OCI-LY1 (cell line): ENCODE measurements around the gene TMEFF2.

ENCODE experiments used
- H2AFZ ChIP-seq: fragments of 200-600 bp; sonication (generic), shearing (Covaris generic); 2 replicates; pipeline ENCODE4 v1.6.0; 2014; ENCODE audit warnings: antibody characterized with exemption, mild to moderate bottlenecking, low read length
- H3F3A ChIP-seq: fragments of 200-600 bp; sonication (generic), shearing (Covaris generic); 2 replicates; pipeline ENCODE4 v1.6.0; 2014; ENCODE audit warnings: mild to moderate bottlenecking, antibody characterized with exemption, low read length, moderate library complexity; ENCODE audit not compliant: insufficient read depth
- H3K27ac ChIP-seq: fragments of 200-600 bp; sonication (generic); 2 replicates; pipeline ENCODE4 v1.5.1; 2014; ENCODE audit warnings: low read length, mixed run types, mild to moderate bottlenecking, low read depth; ENCODE audit not compliant: poor library complexity, severe bottlenecking
- H3K27me3 ChIP-seq: fragments of 200-600 bp; sonication (generic); 2 replicates; pipeline ENCODE4 v1.6.0; 2014; ENCODE audit warnings: antibody characterized with exemption, mild to moderate bottlenecking, low read length, moderate library complexity; ENCODE audit not compliant: insufficient read depth
- H3K36me3 ChIP-seq: fragments of 200-600 bp; sonication (generic); 2 replicates; pipeline ENCODE4 v1.6.1; 2014; ENCODE audit warnings: mild to moderate bottlenecking, antibody characterized with exemption, low read length, moderate library complexity, mixed read lengths; ENCODE audit not compliant: insufficient read depth
- H3K4me1 ChIP-seq: fragments of 200-600 bp; sonication (generic); 2 replicates; pipeline ENCODE4 v1.5.1; 2014; ENCODE audit warnings: mild to moderate bottlenecking, low read length, moderate library complexity; ENCODE audit not compliant: insufficient read depth, severe bottlenecking
- H3K4me2 ChIP-seq: fragments of 200-600 bp; sonication (generic), shearing (Covaris generic); 2 replicates; pipeline ENCODE4 v1.6.1; 2014; ENCODE audit warnings: low read length
- H3K4me3 ChIP-seq: fragments of 200-600 bp; sonication (generic); 2 replicates; pipeline ENCODE4 v1.5.1; 2014; ENCODE audit warnings: low read length, low read depth, mild to moderate bottlenecking, mixed read lengths; ENCODE audit not compliant: poor library complexity, severe bottlenecking
- H3K79me2 ChIP-seq: fragments of 200-600 bp; shearing (Covaris generic); 2 replicates; pipeline ENCODE4 v1.6.1; 2016; ENCODE audit warnings: mixed run types, low read length, mixed read lengths; ENCODE audit not compliant: insufficient read depth
- H3K9ac ChIP-seq: fragments of 200-600 bp; sonication (generic), shearing (Covaris generic); 2 replicates; pipeline ENCODE4 v1.6.1; 2014; ENCODE audit warnings: mild to moderate bottlenecking, low read length, mixed read lengths
- H3K9me2 ChIP-seq: fragments of 200-600 bp; sonication (generic), shearing (Covaris generic); 2 replicates; pipeline ENCODE4 v1.6.1; 2014; ENCODE audit warnings: low read depth, mild to moderate bottlenecking, low read length, mixed read lengths
- H3K9me3 ChIP-seq: fragments of 200-600 bp; shearing (Covaris generic); 2 replicates; pipeline ENCODE4 v1.6.1; 2014; ENCODE audit warnings: low read length, mixed read lengths
- H4K20me1 ChIP-seq: fragments of 200-600 bp; sonication (generic), shearing (Covaris generic); 2 replicates; pipeline ENCODE4 v1.6.0; 2016; ENCODE audit warnings: mild to moderate bottlenecking, low read length; ENCODE audit not compliant: insufficient read depth
- CTCF ChIP-seq: fragments of 200-600 bp; sonication (generic), shearing (Covaris generic); IDR thresholded peaks from 2 replicates; pipeline ENCODE4 v1.5.1; 2017; ENCODE audit warnings: mild to moderate bottlenecking, antibody characterized with exemption, low read length, moderate library complexity, mixed read lengths
- EZH2 ChIP-seq: fragments of 200-600 bp; sonication (generic), shearing (Covaris generic); IDR thresholded peaks from 2 replicates; pipeline ENCODE4 v1.8.0; 2017; ENCODE audit warnings: borderline replicate concordance, mixed run types, mild to moderate bottlenecking, antibody characterized with exemption, low read length, moderate library complexity, mixed read lengths

Gene TMEFF2

GRCh38 chr2:192026059-192026824, 168.5 kb downstream of the TMEFF2 start:
- no peaks in the 10 kb centered on the region for H3K79me2 ChIP-seq
- TF ChIP-seq EZH2 (no peak), CTCF (no peak)
- H2AFZ ChIP-seq, result no peak overlapping the region
- no peaks in the 10 kb centered on the region for H3K9me2 ChIP-seq
- H4K20me1 ChIP-seq, result no peaks in the 10 kb centered on the region
- no peak overlapping the region for H3K27ac ChIP-seq
- no peak overlapping the region for H3K4me3 ChIP-seq
- H3K9ac ChIP-seq, result no peak overlapping the region
- no peaks in the 10 kb centered on the region for H3K27me3 ChIP-seq
- H3K36me3 ChIP-seq, result no peaks in the 10 kb centered on the region
- H3K4me2 ChIP-seq, result no peak overlapping the region
- no peaks in the 10 kb centered on the region for H3K4me1 ChIP-seq
- H3F3A ChIP-seq, result no peaks in the 10 kb centered on the region
- H3K9me3 ChIP-seq, result no peaks in the 10 kb centered on the region

- H4K20me1 ChIP-seq, result no peaks in the 10 kb centered on the region
- H3K4me2 ChIP-seq, result no peak overlapping the region
- no peaks in the 10 kb centered on the region for H3K36me3 ChIP-seq
- H3K4me1 ChIP-seq, result no peaks in the 10 kb centered on the region
- no peaks in the 10 kb centered on the region for H3K79me2 ChIP-seq
- no peaks in the 10 kb centered on the region for H3F3A ChIP-seq
- TF ChIP-seq EZH2 (no peak), CTCF (no peak)
- no peak overlapping the region for H3K27ac ChIP-seq
- no peak overlapping the region for H2AFZ ChIP-seq
- no peaks in the 10 kb centered on the region for H3K27me3 ChIP-seq
- H3K9me2 ChIP-seq, result no peaks in the 10 kb centered on the region
- H3K9me3 ChIP-seq, result no peaks in the 10 kb centered on the region
- H3K9ac ChIP-seq, result no peak overlapping the region
- no peak overlapping the region for H3K4me3 ChIP-seq
Observed at GRCh38 chr2:192025637-192026036, 169.1 kb downstream of the TMEFF2 start.

GRCh38 chr2:192023006-192023405, 171.7 kb downstream of the TMEFF2 start:
- H3K9me2 ChIP-seq, result no peaks in the 10 kb centered on the region
- no peak overlapping the region for H2AFZ ChIP-seq
- no peaks in the 10 kb centered on the region for H3K79me2 ChIP-seq
- no peak overlapping the region for H3K27ac ChIP-seq
- H3K4me2 ChIP-seq, result no peak overlapping the region
- no peaks in the 10 kb centered on the region for H3F3A ChIP-seq
- H3K4me1 ChIP-seq, result no peaks in the 10 kb centered on the region
- H3K9me3 ChIP-seq, result no peaks in the 10 kb centered on the region
- H3K9ac ChIP-seq, result no peak overlapping the region
- H3K36me3 ChIP-seq, result no peaks in the 10 kb centered on the region
- TF ChIP-seq CTCF, result no peak
- no peak for TF ChIP-seq EZH2
- H4K20me1 ChIP-seq, result no peaks in the 10 kb centered on the region
- no peak overlapping the region for H3K4me3 ChIP-seq
- no peaks in the 10 kb centered on the region for H3K27me3 ChIP-seq
